Thoracic aorta (tissue), 2 donors: ENCODE measurements around the gene MAPKAPK3. TPM values are rescaled to one million over a fixed set of nuclear protein-coding genes. Genes with fewer than 3 reads are reported as not detected.

Experiments
- ATAC-seq: fragments of 150-250 bp; one replicate; pipeline ENCODE4 v1.8.0; 2017; ENCODE audit warnings: low read depth; ENCODE audit not compliant: insufficient number of reproducible peaks, low FRiP score
- DNase-seq: peaks from one replicate; pipeline ENCODE4 v3.0.0-alpha.2; 2020; ENCODE audit warnings: low spot score
- H3K27ac ChIP-seq, 2 donors: fragments of 200-600 bp; sonication (generic); 1 replicate in 1 of 2; 2 replicates in 1 of 2; pipeline ENCODE4 v1.5.1; 2016; ENCODE audit warnings: mild to moderate bottlenecking in 2 of 2, moderate library complexity in 2 of 2
- H3K27me3 ChIP-seq: fragments of 200-600 bp; sonication (generic); replicated peaks from 2 replicates; pipeline ENCODE4 v1.6.0; 2016; ENCODE audit warnings: mild to moderate bottlenecking; ENCODE audit not compliant: insufficient read depth
- H3K36me3 ChIP-seq: fragments of 200-600 bp; sonication (generic); one replicate; pipeline ENCODE4 v1.5.1; 2016
- H3K4me1 ChIP-seq, 2 donors: fragments of 200-600 bp; sonication (generic); 1 replicate in 1 of 2; 2 replicates in 1 of 2; pipeline versions ENCODE4 v1.5.1 to v1.6.0; 2016; ENCODE audit warnings: low read depth in 2 of 2, mild to moderate bottlenecking in 1 of 2; ENCODE audit not compliant: control insufficient read depth in 1 of 2
- H3K4me3 ChIP-seq: fragments of 200-600 bp; sonication (generic); 2 replicates; pipeline ENCODE4 v1.5.1; 2016; ENCODE audit warnings: mild to moderate bottlenecking
- H3K9me3 ChIP-seq: fragments of 200-600 bp; sonication (generic); 2 replicates; pipeline ENCODE4 v1.5.1; 2016
- total RNA-seq, 2 donors: library from RNA; depleted of rRNA; stranded (reverse); fragments of >200 nt; gene quantifications; one replicate each; pipeline versions ENCODE4 v1.1.0 to v1.2.3, GENCODE V29; 2016
- TF ChIP-seq, protein P1 (sequence below): fragments of 200-600 bp; sonication (generic); IDR thresholded peaks from one replicate; pipeline ENCODE4 v1.5.1; 2019; ENCODE audit warnings: antibody characterized with exemption

Gene MAPKAPK3
- total RNA-seq, 2 donors from 2014 or later, result 20.6 to 31.1 TPM

DNA sequence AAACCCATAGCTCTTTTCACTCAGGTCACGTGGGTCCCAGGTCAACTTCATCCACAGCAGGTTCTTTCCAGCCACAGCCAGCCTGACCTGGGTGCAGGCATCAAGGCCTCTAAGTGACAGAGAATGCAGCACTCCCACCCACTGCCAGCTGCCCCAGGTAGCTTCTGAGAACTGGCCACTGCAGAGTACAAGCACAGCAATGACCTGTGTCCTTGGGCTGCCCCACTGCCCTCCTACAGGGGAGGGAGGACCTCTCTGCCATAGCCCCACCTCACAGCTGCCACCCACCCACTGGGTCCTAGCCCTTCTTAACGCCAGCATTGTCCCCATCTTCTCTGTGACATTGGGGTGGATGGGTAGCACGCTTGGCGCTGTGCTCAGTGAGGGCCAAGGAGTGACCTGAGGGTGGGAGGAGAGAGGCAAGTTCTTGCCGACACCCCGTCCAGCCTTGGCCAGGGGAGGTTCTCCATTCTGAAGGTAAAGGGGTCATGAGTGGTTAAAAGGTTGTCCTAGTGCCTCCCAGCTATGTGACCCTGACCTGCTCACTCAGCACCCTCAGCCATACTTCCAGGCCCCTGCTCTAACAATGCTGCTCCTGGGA lies 17.7 kb upstream of the MAPKAPK3 start:
- peaks cover 17 to 48% of the 10 kb centered on the region in 2 donors for H3K4me1 ChIP-seq
- no peaks in the 10 kb centered on the region for H3K27me3 ChIP-seq
- no peaks in the 10 kb centered on the region for H3K36me3 ChIP-seq
- no peak for ATAC-seq
- no peak overlapping the region for H3K4me3 ChIP-seq
- no peaks in the 10 kb centered on the region for H3K9me3 ChIP-seq
- no peak for DNase-seq
- peak overlapping the region in 1 of 2 donors; percentile 28 for H3K27ac ChIP-seq
- TF ChIP-seq, protein P1, sequence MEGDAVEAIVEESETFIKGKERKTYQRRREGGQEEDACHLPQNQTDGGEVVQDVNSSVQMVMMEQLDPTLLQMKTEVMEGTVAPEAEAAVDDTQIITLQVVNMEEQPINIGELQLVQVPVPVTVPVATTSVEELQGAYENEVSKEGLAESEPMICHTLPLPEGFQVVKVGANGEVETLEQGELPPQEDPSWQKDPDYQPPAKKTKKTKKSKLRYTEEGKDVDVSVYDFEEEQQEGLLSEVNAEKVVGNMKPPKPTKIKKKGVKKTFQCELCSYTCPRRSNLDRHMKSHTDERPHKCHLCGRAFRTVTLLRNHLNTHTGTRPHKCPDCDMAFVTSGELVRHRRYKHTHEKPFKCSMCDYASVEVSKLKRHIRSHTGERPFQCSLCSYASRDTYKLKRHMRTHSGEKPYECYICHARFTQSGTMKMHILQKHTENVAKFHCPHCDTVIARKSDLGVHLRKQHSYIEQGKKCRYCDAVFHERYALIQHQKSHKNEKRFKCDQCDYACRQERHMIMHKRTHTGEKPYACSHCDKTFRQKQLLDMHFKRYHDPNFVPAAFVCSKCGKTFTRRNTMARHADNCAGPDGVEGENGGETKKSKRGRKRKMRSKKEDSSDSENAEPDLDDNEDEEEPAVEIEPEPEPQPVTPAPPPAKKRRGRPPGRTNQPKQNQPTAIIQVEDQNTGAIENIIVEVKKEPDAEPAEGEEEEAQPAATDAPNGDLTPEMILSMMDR, result no peak

DNA sequence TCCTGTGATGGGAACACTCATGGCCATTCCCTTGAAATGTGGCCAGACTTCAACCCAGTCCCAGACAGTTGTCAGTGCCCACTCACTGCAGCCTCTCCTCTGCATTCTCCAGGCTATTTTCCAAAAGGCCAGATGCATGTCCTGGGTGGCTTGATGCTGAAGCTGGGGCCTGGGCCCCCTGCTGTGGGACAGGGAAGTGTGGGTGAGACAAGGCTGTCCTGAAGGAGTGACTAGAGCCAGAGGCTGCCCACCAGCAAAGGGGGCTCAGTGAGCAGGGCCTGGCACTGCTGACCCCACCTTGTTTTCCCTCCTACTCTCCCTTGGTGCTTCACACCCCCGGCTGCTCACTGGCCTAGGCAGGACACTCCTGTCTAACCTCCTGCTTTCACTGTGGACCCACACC lies 17.2 kb upstream of the MAPKAPK3 start:
- peak overlapping the region in 1 of 2 donors; percentile 99 for H3K27ac ChIP-seq
- H3K27me3 ChIP-seq, result no peaks in the 10 kb centered on the region
- H3K4me3 ChIP-seq, result no peak overlapping the region
- DNase-seq (no peak), ATAC-seq (no peak)
- no peaks in the 10 kb centered on the region for H3K36me3 ChIP-seq
- no peaks in the 10 kb centered on the region for H3K9me3 ChIP-seq
- peaks cover 22 to 53% of the 10 kb centered on the region in 2 donors for H3K4me1 ChIP-seq
- TF ChIP-seq, protein P1, result no peak

DNA sequence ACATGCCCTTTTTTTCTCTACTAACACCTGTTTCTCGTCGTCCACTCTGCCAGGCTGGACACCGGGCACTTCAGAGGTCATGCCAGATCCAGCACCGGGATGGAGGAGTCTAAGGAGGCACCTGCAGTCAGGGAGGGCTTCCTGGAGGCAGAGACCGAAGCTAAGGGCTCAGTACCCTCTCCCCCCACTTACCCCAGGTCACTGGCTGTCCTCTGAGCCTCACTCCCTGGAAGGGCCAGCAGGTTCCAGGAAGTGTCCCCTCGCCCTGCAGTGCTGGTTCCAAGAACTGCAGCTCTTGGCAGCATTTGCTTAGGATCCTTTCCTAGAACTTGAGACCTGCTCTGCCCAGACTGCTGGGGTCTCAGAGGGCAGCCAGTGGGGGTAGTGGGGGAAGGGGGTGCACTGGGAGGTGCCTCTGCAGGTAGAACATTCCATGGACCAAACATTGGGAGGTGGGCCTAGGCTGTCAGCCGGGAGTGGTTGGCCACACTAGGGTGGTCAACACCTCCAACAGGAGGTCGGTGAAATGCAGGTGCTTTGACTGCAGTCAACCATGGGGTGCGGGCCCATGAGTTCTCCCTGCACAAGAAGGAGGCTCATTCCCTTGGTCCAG lies 16.7 kb upstream of the MAPKAPK3 start:
- DNase-seq, result no peak
- no peaks in the 10 kb centered on the region for H3K27me3 ChIP-seq
- H3K27ac ChIP-seq, result peak overlapping the region; percentile 99 to 100
- no peak for ATAC-seq
- peaks cover 25 to 59% of the 10 kb centered on the region in 2 donors for H3K4me1 ChIP-seq
- TF ChIP-seq, protein P1, result no peak
- no peaks in the 10 kb centered on the region for H3K36me3 ChIP-seq
- no peak overlapping the region for H3K4me3 ChIP-seq
- no peaks in the 10 kb centered on the region for H3K9me3 ChIP-seq

DNA sequence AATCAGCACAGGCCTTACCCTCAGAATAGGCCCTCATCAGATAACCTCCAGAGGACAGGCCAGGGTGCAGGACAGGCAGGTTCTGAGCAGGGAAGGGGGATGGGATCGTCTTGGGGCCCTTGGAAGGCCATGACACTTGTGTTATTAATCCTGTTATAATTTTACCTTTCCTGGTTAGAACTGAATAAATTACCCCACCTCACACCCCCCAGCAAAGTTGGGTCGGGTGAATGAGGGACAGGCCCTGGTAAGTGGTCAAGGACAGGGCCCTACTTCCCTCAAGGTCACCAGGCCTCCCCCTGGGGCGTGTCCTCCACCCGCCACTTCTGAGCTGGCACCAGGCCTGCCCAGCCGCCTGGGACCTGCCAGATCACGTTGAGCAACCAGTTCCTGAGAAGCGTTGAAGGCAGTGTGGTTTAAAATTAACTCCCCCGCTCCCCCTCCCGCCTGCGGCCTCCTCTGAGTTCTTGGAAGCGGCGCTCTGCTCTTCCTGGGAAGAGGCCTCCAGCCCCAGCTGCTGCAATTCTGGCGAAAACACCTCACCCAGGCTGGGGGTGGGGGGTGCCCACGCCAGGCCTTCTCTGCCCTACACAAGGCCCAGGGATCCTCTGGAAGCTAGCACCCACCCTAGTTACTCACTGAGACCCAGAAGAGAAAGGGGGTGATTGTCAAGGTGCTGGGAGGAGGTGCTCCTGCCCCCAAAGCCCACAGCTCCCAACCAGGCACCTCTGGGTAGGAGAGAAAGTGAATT lies 15.9 kb upstream of the MAPKAPK3 start:
- ATAC-seq (peak; percentile 82), DNase-seq (peak; percentile 87)
- Histone ChIP-seq H3K27ac (peak overlapping the region; percentile 99 to 100), H3K27me3 (no peaks in the 10 kb centered on the region), H3K4me3 (peak overlapping the region; percentile 65), H3K4me1 (peaks cover 26 to 66% of the 10 kb centered on the region in 2 donors), H3K36me3 (peaks cover 1% of the 10 kb centered on the region), H3K9me3 (no peaks in the 10 kb centered on the region)
- TF ChIP-seq, protein P1, result no peak

DNA sequence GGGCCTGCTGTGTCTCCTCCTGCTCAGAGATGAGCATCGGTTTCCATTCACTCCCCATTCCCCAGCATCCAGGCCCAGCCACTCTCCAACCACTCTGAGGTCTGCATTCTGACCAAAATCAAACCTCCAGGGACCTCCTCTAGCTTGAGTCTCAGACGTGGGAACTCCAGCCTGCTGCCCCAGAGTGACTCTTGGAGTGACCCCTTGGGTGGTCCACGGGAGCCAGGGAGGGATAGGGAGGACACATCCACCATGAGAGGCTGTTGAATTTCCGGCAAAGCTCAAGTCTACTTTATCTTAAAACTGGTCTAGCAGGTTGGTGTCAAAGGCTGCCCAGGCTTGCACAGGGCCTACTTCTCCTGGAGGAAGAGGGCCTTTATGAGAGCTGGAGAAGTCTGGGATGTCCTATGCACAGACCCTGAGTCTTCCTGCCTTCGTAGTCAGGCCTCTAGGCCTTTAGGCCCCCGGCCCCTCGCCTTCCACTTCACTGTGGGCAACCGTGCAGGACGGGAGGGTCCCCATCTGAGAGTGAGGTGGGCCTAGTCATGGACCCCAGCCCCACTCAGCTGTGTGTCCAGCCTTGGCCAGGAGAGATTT lies 14.3 kb upstream of the MAPKAPK3 start:
- TF ChIP-seq, protein P1, result no peak
- H3K36me3 ChIP-seq, result peaks cover 10% of the 10 kb centered on the region
- DNase-seq (no peak), ATAC-seq (no peak)
- H3K4me3 ChIP-seq, result no peak overlapping the region
- peak overlapping the region; percentile 99 to 100 for H3K27ac ChIP-seq
- H3K27me3 ChIP-seq, result no peaks in the 10 kb centered on the region
- H3K9me3 ChIP-seq, result no peaks in the 10 kb centered on the region
- H3K4me1 ChIP-seq, result peaks cover 28 to 79% of the 10 kb centered on the region in 2 donors
